HG03354 (cell line): ENCODE data around the gene ZDHHC3.
A peak's percentile ranks its signal among the peaks of the same experiment; 100 is the strongest.
"Not testable (repeated sequence)": the region's sequence is repeated elsewhere in the genome, so short reads cannot be mapped to it uniquely, and the experiment has no call there.

ENCODE experiments used
- ATAC-seq: cut with Tn5 transposase; IDR thresholded peaks from one replicate; pipeline ENCODE4 v1.9.1; 2021; ENCODE audit warnings: mild to moderate bottlenecking; ENCODE audit not compliant: unreplicated experiment, poor library complexity, severe bottlenecking

Gene ZDHHC3

DNA sequence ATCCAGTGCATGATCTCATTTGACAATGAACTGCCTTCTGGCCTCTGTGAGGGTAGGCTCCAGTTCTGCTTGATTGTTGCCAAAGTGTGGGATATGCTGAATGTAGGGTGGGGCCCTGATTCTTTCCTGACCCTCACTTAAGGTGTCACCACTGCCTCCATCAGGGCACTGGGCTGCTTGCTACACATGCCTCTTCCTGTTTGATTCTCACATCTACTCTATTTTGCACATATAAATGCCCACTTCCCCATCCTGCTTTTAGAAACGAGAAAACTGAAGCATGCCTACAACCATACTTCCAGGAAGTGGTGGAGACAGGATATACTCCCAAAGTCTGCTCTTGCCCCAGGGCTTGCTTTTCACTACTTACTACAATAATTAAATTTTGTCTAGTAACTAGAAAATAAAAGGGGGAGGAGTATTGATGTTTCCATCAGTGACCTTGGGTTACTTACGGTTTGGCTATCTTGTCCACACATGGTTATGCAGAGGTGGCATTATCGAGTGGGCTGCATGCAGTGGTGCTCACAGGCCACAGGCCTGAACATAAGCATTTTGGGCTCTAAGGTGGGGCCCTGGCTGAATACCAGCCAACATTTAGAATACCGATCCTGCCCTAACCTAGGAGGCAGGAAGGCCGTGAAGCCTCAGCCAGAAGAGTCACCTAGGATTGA is 6.7 kb downstream of the ZDHHC3 start:
- no peak for ATAC-seq

DNA sequence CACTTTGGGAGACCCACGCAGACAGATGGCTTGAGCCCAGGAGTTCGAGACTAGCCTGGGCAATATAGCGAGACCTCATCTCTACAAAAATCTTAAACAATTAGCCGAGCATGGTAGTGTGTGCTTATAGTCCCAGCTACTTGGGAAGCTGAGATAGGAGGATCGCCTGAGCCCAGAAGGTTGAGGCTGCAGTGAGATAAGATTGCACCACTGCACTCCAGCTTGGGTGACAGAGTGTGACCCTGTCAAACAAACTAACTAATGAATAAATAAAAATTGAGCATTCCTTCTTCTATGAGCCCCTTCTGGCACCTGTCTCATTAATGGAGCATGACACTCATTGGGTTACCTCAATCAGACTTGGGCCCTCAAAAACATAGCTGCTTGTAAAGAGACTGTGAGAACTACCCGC is 7.5 kb downstream of the ZDHHC3 start:
- ATAC-seq, result no peak

DNA sequence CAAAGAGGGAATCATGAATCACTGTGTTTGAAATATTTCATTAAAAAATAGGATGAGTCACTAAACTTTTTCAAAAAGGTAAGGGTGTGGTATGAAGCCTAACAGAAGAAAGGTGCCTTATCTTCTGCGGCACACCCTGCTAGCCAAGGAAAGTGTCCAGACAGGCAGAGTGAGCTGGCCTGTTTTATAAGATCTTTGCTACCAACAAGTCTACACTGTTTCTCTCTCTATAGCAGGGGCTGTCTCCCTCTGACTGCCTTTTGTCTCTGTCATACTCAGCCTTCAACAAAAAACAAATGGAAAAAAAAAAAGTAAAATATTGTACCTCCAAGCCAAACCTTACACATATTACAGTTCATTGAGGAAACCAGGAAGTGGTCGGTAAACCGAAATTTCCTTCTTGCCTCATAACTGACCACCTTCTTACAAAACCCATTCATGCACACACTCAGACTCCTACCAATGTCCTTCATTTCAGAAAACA is 9.1 kb downstream of the ZDHHC3 start:
- peak; percentile 49 for ATAC-seq

DNA sequence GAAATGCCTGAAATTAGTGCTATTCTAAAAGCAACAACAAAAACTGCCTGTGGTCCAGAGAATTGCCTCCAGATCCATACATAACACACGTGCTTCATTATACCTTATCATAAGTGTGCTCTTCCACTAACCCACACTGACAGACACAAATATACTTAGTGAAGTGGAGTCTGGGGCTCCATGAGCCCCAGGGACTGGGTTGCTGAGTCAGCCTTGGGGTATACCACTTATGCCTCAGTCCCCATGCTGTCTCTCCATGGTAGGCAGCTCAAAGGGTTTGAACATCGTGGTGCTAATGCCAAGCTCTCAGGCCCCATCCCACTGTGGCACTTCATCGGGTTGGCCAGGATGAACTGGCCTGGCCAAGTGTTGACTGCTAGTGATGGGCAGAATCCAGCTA is 10.8 kb downstream of the ZDHHC3 start:
- no peak for ATAC-seq

DNA sequence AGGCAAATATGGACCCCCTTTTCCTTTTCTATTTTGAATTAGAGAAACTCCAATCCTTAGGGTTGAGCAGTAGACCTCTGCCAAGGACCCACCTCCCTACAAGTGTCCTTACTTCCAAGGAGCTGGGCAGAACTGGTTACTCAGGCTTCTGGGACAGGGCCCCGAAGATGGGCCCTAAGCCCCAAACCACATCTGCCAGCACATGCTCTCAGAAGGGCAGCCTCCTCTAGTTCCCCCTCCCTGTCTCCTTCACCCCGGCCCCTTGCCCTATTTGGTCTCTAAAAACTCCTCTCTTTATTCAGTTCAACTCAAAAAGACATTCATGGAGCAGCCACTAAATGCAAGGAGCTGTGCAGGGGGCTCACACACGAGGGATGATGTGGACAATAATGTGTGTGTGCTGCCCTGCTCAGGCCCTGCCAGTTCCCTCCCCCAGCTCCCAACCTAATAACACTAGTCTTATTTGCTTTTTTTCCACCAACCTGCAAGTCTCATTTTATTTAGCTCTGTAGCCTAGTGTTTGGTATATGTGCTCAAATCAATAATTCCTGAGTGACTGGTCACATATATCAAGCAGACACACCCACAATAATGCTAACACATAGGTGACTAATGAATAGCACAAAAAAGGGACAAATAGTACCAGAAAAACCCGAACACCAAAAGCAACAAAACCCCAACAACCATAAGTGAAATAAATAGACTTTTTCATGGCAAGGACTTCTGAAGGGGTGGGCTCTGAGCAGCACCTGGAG is 12.2 kb downstream of the ZDHHC3 start:
- no peak for ATAC-seq

DNA sequence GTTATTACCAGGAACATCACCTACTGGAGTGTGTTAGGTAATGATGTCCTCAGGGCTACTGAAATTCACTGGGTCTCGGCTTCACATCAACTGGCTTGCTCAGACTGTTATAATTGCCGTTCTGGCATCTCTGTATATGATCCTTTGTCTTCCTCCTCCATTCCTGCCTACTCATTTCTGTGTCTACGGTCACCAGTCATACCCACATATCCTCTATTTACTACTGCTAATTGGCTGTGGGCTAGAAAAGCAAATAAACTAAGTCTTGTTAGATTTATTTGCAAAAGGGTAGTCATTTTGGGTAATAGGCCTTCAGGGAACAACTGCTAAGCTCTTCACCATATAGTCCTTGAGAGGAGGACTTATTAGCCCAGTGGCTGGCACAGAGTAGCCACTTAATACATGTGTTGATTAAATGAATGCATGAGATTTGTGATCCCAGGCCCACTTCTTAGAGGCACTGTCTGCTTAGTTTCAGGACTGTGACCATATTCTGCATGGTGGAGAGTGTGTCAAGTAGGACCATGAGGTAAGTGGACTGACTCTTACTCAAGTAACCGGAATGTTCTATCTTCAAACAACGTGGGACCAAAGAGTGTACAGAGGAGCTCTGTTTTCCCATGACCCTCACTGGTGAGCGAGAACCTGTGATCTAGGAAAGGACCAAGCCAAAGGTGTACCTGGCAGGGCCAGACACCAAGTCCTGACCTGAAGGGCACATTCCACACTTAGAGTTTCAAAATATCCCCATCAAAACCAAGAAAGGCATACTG is 13.2 kb downstream of the ZDHHC3 start:
- no peak for ATAC-seq

DNA sequence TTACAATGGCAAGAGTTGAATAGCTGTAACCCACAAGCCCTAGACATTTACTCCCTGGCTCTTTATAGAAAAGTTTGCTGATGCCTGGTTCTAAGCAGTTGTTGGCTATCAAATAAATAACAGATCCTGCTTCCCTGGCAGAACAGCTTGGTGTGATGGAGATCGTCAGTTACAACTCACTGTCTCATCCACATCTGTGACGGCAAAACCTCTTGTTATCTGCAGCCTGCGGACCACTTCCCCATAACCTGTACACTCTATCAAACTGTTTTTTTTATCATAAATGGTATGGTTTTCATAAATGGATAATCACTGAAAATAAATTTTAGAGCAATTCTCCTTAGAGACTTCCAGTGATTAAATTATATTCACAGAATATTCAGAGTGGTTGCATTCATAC is 14.1 kb downstream of the ZDHHC3 start:
- ATAC-seq, result no peak

DNA sequence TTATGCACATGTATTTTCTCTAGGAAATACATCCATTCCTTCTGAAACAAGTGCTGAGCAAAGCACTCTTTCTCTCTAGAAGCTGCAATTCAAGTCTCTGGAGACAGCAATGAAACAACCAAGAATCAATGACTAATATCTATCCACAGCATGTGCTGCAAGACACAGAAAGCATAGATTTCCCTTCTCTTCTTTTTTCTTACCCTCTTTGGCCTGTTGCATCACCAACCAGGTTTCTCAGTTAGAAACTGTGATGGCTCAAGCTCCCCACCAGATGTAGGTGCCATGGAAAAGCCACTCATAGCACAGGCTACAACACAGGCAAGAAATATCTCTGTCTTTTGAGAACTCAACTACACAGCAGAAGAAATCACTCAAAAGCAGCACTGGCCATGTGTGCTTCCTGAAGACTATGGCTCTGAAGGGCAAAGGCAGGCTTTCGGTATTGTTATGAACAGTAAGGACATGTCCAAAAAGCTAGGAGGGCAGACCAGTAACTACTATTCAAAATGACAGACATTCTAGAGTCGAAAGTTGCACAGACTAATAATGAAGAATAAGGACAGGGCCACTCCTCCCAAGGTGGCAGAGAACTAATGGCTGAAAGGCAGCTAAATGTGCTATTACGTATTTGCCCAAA is 15.5 kb downstream of the ZDHHC3 start:
- ATAC-seq, result peak; percentile 52

DNA sequence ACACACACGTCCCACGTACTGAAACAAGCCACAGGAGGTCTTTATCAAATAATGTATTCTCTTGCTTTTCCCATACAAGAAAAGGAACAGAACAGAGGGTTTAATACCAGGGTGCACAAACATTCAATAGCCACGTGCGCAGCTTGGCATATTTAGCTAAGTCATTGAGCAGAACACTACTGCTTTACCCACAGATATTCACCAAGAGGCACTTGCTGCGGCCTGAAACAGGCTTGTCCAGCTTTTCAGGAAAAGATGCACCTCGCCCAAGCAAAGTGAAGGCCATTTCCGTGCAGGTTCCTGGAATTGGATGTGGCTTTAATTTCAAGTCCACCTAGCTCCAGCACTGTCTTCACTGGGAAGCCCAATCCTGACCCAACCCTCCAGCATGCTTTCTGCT is 17.6 kb downstream of the ZDHHC3 start:
- ATAC-seq, result no peak

DNA sequence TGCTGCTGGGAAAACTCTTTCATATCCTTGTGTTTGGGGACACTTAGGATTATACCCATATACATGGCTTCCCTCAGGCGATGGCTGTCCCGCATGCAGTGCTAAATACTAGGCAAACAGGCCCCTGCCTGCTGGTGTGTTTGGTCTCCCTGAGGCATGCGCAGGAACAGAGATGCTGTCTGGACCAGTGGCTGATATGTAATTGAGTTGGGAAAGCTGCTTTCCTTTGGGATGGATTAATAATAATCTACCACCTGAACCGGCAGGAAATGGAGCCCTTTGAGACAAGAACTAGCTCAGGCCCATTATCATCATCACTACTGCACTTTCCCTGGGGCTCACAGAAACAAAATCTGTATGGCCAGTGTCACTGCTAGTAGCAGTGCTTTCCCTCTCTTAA is 18.0 kb downstream of the ZDHHC3 start:
- ATAC-seq, result no peak

DNA sequence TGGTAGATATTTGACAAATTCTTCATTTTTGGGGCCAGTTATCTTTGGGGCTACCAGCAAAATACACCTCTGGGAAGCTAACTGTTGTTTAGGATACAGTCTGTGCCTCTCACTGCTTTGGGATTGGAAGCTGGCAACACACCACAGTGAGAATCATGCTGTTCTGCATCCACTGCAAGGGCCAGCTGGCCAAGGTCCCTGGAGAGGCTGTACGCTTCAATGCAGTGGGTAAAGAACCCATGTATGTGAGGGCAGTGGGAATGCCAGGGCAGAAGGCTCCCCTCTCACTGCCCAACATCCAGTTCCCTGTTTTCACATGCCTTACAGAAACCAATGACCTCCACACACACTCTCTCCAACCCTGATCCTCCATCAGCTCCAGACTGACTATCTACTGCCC is 20.1 kb downstream of the ZDHHC3 start:
- no peak for ATAC-seq

DNA sequence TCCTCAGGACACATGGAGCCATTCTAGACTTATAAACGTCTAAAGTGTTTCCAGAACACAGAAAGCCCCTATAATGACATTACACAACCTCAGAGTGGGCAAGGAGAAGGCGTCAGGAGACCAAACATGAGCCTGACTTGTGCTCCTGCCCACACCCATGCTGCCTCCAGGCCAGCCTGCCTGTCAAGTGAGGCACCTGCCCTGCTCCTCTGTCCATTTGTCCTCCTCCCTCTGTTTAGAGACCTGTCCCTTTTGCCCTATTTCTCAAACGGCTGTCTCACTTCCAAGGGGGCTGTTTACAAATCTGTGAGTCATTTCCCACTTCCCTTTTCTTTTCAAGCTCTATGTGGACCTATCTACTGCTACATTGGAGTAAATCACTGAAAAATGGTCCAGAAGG is 21.0 kb downstream of the ZDHHC3 start:
- peak; percentile 62 for ATAC-seq

DNA sequence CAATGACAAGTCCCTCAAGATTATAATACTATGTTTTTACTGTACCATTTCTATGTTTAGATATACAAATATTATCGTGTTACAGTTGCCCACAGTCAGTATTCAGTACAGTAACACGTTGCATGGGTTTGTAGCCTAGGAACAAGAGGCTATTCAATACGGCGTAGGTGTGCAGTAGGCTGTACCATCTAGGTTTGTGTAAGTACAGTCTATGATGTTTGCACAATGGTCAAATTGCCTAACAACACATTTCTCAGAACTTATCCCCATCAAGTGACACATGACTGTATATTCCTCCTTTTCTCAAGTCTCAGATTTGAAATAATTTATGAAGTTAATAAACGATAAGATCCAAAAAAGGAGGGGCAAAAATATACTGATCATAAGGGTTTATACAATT is 21.7 kb downstream of the ZDHHC3 start:
- no peak for ATAC-seq

DNA sequence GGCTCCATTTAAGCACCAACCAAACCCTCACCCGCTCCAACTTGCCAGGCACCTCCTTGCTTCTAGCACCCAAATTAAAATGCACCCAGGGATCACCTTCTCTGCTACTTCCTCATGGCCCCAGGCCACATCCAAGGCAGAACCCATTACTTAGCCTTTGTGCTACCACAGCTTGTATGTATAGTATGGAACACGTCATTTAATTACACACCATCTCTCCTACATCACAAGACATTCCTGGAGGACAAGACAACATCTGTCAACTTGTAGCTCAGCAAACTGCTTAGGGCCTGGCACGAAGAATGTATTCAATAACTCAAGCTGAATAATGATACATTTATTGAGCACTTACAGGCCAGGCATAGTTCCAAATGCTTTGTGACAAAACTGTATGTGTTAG is 23.3 kb downstream of the ZDHHC3 start:
- no peak for ATAC-seq

DNA sequence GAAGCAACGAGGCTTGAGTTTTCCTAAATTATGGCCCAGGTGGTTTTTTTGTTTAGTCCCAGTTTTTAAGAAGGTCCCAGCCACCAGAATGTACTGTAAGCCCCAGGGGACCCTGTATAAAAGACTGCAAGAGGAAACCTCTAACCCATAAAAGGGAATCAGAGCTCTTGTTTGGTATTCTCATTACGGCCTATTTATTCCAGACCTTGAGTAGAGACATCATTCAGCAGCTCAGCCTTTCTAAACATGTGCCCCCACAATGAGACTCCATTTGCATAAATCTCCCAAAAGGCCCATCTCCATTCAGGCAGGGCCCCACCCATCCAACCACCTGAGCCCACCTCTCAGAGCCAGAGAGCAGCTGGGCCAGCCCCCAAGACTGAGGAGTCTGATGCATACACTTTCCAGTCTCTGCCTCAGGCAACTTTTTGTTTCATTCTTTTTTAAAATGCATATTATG is 25.7 kb downstream of the ZDHHC3 start:
- no peak for ATAC-seq

DNA sequence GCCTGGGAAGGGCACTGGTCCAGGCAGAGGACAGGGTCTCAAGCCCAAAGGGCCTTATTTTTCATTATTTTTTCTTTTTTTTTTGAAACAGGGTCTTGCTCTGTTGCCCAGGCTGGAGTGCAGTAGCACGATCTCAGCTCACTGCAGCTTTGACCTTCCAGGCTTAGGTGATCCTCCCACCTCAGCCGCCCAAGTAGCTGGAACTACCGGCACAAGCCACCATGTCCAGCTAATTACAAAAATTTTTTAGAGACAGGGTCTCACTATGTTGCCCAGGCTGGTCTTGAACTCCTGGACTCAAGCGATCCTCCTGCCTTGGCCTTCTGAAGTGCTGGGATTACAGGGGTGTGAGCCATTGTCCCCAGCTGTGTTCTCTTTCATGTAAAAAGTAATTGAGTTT is 26.2 kb downstream of the ZDHHC3 start:
- ATAC-seq, result not testable (repeated sequence)

DNA sequence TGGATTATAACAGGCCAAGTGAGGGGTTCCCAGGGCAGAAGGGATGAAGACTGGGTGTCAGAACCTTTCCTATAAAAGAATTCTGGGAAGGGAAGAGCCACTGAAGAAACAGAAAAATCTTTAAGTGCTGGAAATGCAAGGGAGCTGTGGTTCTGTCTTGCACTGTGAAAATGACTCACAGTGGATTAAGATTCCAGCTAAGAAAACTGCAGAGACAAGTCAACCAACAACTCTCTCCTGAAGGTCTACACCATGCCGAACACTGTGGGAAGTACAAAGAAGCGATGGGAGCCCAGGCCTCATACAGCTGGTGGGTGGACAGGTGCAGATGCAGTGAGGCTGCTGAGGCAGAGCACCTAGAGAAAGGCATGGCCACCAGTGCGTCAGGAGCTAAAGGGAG is 27.7 kb downstream of the ZDHHC3 start:
- no peak for ATAC-seq

DNA sequence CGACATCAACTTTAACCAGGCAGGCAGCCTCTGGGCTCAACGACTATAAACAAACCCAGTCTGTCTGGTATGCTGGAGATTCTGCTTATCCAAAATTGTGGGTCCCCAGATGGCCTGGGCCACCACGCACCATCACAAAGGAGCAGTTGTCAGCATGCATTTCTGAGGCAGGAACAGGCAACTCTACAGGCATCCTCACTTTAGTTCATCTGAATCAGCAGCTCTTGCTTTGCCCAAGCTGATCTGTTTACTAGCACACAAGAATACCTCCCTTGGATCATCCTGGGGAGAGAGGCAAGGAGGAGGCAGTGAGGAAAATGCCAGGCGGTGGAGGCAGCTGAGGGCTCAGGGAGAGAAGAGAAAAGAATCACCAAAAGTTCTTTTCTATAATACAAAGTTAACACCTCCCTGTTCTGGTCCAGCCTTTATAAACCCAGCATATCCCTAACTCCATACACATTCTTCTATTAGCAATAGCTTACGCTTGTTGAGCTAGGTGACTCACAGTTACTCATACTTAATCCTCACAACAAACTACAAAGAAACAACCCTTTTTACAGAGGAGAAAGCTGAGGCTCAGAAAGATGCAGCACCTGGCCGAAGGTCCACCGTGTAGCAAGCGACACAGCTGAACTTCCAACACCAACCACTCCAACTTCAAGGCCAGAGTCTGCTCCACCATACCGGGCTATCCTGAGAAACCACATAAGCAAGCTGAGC is 33.6 kb downstream of the ZDHHC3 start:
- no peak for ATAC-seq

DNA sequence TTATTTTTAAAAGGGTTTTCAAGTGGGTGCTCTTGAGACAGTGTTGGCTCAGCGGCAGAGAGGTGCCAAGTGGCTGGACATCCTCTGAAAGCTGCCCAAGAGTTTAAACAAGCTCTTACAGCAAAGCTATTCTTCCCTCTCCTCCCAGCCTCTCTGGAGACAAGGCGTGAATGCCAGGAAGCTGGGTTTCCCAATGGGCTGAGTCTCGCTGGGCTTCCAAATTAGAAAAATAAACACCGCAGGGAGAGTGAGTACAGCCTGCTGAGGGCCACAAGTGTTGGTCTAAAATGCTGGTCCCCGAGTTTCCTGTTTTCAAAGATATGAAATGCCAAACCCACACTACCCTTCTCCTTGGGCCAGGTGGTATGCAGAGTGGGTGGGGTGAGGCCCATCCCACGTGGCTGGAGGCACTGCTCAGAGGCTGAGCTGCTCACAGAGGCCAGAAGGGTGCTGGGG is 36.4 kb downstream of the ZDHHC3 start:
- ATAC-seq, result no peak
